Measurements from ENCODE around the gene LPCAT1.

GRCh38 chr5:1472964-1473628 lies 50.7 kb downstream of the LPCAT1 start:
- no peak for TF ChIP-seq CTCF (conservative IDR thresholded peaks at IDR 0.05; ENCODE audit: low read depth in 2 of 2)
- no peak for TF ChIP-seq REST (IDR thresholded peaks at IDR 0.05; ENCODE audit: unreplicated experiment)

Measured in GM23338 (cell line).